GM21367 (cell line): ENCODE data around the gene RTRAF.

Experiments used
- ATAC-seq: cut with Tn5 transposase; IDR thresholded peaks from one replicate; pipeline ENCODE4 v1.9.1; 2021; ENCODE audit not compliant: unreplicated experiment

Gene RTRAF

DNA sequence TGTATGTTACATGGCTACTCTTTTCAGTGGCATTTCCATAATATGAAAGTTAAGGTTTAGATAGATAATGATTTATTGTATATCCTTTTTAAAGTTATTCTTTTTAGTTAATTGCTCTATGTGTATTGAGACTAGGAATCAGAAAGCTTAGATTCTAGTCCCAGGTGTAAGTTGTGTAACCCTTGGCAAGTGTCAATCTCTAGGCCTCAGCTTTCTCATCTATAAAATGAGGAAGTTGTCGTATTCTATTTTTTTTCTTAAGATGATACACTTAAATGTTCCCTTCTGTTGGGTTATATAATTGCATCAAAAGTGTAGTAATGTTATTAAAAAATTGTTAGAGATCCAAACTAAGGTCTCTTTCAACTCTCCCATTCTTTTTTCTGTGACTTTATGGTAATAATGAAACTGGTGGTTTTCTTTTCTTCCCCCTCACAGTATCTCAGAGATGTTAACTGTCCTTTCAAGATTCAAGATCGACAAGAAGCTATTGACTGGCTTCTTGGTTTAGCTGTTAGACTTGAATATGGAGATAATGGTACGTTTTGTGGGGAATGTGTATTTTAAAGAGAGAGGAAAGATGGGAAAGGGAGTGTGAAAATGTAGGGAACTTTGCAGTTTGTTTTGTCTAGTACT, 4.1 kb downstream of the RTRAF start:
- ATAC-seq, result no peak

DNA sequence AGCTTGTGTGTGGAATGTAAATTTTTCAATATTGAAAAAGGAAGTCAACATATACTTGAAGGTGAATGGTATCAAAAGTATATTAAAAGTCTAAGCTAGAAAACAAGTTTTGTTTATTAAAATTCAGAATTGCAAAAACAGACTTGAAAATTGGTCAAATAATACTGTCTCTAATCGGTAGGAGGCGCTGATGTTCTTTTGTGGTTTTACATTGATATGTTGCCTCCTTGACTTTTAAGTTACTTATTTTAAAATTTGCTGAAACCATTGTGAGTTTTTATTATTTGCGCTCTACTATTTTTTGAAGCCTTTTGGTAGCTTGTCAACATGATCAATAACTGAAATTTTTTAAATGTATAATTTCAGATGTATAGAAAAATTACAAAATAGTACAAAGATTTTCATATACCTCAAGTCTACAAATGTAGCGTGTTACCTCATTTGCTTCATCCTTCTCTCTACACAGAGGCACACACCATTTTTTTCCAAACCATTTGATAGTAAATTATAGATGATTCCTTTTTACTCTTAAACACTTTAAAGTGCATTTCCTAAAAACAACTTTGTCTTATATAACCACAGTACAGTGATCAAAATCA, 6.9 kb downstream of the RTRAF start:
- no peak for ATAC-seq

DNA sequence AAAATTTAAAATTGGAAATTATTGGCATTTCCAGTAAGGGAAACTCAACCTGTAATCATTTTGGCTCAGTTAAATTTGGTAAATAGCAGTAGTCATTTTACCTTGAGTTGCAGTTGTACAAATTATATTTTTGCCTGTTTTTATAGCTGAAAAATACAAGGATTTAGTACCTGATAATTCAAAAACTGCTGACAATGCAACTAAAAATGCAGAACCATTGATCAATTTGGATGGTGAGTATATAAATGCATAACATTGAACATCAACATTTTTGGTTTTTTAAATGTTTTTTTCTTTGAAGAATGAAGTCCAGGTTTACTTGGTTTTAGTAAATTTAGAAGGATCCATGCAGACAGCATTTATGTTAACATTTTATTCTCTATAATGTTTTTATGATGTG, 9.0 kb downstream of the RTRAF start:
- no peak for ATAC-seq

DNA sequence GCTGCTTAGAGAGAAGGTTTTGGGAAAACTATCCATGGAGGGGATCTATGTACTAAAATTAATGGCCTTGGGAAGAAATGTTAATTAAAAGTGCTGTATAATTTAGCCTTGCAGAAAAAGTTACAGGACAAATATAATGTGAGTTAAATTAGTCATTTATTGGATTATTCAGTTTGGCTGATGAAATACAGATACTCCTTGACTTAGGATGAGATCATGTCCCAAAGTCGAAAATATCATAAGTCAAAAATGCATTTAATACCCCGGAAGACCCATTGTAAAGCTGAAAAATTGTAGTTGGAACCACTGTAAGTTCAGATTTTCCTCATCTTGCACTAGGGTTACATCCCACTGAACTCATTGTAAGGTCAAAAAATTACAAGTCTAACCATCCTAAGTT, 9.7 kb downstream of the RTRAF start:
- no peak for ATAC-seq

DNA sequence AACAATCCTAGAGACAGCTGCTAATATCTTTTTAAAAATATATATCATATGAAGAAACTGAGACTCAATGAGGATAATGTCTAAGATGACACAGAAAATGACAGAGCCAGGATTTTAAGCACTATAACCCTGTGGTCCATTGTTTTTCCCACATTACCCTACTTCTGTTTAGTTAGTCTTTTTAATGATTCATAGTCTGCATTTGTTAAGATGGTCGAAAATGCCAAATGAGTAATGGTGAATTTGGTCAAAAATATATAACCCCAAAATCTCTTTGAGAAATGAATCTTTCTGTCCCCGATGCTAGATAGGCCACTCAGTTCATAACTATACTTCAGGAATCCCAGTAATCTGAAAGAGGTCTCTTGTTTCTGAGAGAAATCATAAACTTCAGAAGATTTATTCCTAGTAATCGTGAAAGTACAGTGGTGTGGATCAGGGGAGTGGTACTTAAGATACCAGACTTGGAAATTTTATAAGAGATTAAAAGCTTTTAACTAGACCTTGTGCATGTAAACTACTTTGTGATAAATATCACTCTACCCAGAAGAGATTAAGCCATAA, 10.8 kb downstream of the RTRAF start:
- no peak for ATAC-seq

DNA sequence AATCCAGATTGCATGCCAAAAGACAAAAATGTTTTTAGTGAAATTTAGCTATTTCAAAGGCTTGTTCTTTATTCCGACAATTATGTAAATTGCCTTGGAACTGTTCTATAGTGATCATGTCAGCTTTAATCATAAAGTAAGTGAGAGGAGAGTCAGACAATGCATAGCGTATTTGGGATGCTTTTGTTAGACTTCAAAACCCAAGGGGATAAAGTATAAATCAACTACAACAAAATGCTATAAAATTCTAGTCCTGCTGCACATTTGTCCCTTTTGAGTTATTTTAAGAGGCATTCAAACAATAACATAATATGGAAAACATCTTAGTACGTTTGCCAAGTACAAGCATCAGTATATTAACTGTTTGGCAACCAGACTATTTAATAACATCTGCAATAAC, 11.3 kb downstream of the RTRAF start:
- ATAC-seq, result no peak

DNA sequence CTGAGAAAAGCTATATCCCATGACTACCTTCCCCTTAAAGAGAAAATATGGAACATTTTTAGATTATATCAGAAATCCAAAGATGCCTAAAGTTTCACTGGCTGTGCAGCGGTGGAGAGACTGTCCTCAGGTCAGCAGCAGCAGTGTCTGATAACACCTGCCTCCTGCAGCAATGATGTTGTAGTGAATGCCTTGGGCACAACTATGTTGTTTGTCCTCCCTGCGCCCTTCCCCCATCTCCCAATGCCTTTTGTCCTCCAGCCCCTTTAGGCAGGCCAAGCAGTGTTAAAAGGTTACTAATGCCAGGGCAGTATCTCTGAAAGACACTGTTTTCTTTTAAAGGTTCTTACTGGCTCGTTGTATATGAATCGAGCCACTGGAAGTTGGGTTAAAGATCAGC, 13.2 kb downstream of the RTRAF start:
- no peak for ATAC-seq

DNA sequence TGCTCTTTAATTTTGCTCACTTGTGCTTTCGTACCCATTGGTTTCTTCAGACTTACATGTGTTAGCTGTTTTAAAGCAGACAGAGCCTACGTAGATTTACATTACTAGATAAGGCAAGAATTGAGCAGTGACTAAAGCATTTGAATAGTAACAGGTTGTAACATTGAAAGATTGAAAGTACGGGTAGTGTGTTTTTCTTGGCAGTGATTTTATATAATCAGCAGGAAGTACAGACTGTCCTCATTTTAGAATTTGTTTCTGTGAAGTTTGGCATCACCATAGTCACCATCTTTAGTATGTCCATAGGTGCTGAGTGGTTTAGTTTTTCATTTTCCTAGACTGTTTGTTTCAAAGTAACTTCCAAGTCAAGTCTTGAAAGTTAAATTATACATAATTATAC, 14.0 kb downstream of the RTRAF start:
- ATAC-seq, result no peak

DNA sequence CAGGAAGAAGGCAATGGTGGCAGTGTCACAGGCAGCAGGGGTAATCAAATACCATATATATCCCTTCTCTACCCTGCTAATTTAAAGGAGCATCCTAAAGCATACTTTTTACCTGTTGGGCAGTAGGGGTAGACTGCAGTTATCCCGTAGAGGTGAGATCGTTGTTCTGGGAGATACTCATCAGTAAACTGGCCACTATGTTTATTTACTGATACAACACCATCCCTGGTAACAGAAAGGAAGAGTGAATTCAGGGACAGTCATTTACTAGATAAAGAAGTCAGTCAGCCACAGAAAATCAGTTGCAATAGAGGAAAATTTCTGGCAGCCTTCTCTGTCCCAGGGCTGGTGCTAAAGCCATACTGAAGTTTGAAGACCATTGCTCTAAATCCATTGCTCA, 16.3 kb downstream of the RTRAF start:
- ATAC-seq, result no peak

DNA sequence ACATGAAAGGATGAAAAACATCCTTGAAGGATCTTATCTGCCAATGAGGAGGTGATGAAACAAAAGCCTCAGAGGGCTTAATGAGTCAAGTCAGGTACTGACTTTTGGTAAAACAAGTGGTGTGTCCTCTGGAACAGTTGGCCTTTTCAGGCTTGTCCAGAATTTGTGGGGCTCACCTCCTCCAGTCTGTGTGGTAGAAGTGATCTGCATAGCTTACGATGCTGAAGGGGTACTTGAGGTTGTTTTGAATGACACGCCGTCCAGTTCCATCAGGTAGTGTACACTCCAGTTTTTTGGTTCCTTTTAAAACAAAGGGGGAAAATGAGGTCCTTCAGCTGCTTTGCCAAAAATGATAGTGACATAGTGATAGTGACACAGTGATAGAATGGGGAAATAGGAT, 17.0 kb downstream of the RTRAF start:
- no peak for ATAC-seq

DNA sequence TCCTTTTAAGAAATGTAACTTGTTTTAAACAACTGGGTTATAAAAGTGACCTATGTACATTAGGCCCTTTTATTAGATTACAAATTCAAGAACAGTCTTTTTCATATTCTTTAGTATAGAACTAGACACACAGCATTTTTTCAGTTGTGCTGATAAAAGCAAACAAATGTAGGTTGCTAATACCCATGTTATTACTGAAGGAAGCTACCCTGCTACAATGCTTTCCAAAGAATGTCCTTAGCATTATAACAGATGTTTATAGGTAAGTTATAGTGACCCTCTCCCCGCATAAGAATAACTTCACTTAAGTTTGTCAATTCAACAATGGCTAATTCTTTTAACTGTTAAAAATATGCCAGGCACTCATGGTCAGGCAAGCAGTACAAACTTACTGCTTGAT, 17.9 kb downstream of the RTRAF start:
- no peak for ATAC-seq

DNA sequence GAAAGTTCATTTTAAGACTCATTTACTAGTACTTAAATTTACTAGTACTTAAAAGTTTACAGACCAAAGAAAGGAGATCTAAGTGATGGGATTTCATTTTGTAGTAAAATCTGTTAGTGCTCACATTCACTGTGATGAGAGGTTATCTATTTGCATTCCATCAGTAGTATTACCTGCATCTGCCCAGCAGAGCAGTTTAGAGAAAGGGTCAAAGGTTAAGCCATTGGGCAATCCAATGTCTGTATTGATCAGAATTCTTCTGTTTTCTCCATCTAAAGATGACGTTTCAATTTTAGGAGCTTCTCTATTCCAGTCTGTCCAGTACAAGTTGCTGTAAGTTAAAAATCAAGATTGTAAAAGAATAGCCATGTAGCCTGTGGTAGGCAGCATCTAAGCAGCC, 18.3 kb downstream of the RTRAF start:
- ATAC-seq, result no peak

DNA sequence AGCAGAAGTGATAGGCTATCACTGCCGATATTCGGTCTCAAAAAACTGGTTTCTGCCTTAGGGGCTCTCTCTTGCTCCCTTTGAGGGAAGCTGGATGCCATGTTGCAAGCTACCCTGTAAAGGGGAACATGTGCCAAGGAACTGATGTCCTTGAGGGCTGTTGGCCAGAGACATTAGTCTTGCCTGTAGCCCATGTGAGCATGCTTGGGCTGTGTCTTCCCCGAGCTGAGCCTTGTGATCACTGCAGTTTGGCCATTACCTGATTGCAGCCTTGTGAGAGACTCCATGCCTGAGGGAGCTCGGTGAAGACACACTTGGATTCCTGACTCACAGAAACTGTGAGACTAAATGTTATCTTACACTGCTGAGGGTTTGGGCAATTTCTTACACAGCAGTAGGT, 18.8 kb downstream of the RTRAF start:
- no peak for ATAC-seq

DNA sequence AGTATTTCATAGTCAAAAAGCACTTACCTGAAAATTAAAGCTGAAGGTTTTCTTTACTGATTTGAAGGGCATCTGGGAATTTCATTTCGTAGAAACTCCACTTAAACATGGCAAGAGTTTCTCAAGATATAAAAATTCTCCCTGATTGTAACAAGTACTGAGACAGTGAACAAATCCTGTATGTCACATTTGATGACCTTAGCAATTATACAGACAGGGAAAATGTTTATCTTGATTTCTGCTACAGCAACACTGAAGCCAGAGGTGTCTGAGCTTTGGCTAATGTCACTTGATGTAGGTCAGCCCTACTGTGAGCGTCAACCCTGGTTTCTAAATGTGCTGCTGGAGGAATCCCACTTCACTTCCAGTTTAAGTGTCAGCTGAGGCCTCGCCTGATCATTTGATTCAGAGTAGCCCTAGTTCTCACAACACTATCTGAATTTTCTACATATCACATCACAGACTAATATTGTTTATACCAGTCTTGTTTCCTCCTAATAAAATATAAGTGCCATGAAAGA, 20.9 kb downstream of the RTRAF start:
- ATAC-seq, result no peak

DNA sequence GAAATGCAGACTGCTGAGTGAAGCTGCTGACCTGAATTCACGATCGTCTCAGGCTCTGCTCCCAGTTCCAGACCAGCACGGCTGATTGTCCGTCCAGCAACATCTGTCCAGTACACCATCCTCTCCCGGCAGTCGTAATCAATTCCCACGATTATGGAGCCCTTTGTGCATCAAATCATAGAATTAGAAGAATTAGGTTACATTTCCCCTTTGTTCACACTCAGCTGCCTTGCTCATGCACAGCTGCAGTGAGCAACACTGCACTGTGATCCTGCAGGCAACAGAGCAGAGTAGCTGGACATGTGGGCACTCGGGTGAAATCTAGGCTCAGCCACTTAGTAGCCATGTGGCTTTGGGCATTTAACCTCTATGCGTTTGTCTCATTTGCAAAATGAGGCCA, 22.2 kb downstream of the RTRAF start:
- ATAC-seq, result no peak

DNA sequence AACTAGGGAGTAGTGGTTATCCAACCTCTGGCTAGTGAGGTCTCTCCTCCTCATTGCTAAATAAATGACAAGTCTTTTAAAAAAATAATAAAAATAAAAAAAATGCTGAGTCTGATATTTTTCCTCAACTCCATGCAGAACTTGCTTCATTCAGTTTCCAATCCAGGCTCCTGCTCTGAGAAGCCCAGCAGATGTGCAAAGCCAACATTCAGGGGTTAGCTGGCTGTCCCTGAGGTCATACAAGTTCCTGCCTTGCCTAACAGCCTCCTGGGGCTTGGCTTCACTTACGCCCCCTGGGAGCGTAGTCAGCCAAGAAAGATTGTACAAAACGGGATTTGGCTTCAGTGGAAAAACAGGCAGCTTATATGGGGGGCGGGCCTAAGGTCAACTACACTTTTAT, 23.3 kb downstream of the RTRAF start:
- ATAC-seq, result no peak

DNA sequence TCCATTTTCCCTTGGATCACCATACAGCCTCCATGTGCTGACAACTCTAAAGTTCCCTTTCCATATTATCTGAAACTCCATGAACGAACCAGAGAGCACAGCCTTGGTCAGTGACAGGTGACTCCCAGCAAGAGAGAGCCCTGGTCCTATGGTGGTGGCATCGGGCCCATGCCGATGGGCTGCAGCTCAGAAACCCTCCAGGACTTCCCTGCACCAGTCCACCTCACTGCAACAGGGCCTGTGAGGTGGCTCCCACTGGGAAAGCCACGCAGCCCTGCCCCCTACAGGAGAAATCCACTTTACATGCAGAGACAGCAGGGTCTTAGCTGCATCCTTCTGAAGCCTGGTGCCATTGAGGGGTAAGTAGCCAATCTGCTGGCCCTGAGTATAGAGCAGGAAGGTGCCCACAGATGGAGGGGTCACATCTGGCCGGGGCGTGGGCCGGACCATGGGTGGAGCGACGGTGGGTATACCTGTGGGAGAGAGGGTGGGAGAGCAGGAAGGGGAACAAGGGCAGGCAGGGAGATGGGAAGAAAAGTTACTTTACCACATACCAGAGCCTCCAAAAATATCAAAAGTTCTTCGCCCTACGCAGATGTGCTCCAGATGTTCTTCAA, 24.7 kb downstream of the RTRAF start:
- ATAC-seq, result no peak

DNA sequence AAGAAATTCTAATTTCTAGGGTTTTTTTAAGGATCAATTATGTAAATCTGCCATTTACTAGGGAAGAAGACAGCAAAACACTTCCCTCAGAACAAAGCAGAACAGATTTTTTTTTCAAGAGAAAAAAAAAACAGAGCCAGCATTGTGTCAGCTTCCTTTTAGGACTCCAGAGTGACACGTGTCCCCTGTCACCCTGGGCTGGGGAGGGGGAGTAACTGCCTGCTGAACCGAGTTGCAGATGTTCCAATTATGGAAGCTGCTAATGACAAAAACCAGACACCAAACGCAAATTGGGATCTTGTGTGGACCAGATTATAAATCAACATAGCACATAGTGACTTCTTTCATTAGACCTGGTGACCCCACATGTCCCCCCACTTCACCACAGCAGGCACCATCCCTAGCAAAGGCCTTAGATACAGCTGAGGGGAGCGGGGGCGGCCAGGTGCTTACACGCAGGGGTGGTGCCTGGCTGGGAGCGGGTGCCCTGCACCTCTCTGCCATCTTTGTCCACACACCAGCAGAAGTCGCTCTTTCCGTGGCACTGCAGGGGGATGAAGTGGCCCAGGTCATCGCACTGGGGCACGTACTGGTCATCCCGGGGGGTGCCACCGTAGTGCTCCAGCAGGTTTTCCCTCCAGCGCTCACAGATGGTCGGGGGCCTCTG, 25.4 kb downstream of the RTRAF start:
- no peak for ATAC-seq

DNA sequence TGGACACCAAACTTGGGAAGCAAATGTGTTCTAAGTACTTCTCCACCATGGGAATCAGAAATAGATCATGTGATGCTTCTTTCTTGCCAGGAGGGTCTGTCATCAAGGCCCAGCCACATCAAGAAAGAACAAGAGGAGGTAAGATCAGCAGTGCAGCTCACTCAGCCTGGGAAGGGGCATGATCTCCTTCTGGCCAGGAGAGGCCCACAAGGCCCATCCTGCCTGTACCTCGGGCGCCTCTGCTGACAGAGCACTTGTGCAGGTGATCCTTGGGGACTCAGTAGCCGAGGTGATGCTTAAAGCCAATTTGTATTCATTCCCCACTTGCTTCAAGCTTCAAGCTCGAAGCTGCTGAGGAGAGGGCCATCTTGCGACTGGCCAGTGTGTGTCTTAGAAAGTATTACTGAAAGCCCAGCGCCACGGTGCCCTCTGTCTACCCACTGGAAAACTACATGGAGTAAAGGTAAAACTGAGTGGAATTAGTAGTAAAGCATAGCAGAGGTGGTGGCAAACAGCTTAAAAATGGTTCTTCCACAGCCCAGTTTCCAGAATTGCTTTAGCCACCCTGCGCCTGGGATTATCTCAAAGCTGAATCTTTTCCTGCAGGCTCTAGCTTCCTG, 26.2 kb downstream of the RTRAF start:
- ATAC-seq, result no peak

DNA sequence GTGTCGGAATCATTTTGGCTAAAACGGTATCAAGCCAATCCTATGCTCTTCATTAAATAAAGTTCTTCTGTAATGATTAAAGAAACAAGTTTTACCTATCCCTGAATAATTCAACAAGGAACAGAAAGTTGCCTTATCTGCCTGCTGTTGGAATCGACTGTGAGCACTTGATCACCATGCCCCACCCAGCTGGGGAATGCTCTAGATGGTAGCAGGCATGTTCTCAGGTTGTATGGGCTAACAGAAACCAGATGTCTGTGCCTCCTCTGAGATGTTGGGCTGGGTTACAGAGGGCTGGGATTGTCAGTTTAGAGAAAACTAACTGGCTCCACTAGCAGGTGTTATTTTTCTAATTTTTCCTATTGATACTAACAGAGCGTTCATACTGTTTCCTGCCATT, 28.9 kb downstream of the RTRAF start:
- ATAC-seq, result no peak

DNA sequence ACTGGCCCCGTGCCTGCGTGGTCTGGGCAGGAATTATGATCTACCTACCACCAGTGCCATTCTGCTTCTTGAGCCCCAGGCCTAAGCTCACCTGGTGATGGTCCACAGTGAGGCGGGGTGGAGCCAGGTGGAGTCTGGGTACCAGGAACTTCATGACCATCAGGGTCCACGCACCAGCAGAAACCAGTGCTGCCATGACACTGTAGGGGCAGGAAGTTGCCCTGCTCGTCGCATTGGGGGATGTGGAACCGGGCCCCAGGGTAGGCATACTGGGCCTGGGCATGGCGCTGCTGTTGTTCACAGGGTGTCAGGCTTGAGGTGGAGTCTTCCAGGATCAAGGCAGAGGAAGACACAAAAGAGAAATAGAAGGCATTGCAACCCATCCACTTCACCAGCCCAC, 29.6 kb downstream of the RTRAF start:
- ATAC-seq, result no peak
